HEK293 (cell line): ENCODE results near the gene TIMM21.

Experiments
- CTCF ChIA-PET: fragments of 350-600 bp; formaldehyde crosslinking; extraction: SDS; loops from one replicate; lab custom pipeline; 2021; ENCODE audit warnings: antibody characterized with exemption; lab: Yijun Ruan, JAX
- POLR2A ChIA-PET: fragments of 300-600 bp; formaldehyde crosslinking; extraction: SDS; loops from one replicate; lab custom pipeline; 2020; ENCODE audit warnings: antibody characterized with exemption, inconsistent platforms; lab: Yijun Ruan, JAX
- H3K27ac ChIP-seq: fragments of 200-500 bp; sonication (Bioruptor generic); 2 replicates; pipeline ENCODE4 v1.5.1; 2014; ENCODE audit warnings: low read depth, low read length, control low read depth, inconsistent platforms; ENCODE audit errors: extremely low read depth
- H3K36me3 ChIP-seq, 2 experiments: fragments of 200-500 bp in 1 of 2; sonication (Bioruptor generic) in 1 of 2; 1 replicate in 1 of 2; 2 replicates in 1 of 2; pipeline ENCODE4 v1.5.1; 2014 to 2017; ENCODE audit warnings: inconsistent platforms in 2 of 2, low read length in 2 of 2; ENCODE audit not compliant: control insufficient read depth in 2 of 2, insufficient read depth in 1 of 2
- H3K4me1 ChIP-seq: fragments of 200-500 bp; sonication (Bioruptor generic); 2 replicates; pipeline ENCODE4 v1.5.1; 2014; ENCODE audit warnings: mild to moderate bottlenecking, low read length, inconsistent platforms; ENCODE audit not compliant: control insufficient read depth, insufficient read depth
- H3K4me3 ChIP-seq: 2 replicates; pipeline ENCODE4 v1.5.1; 2011; ENCODE audit warnings: low read depth, mild to moderate bottlenecking, control low read depth, low read length, moderate library complexity
- H3K9me3 ChIP-seq: fragments of 200-500 bp; sonication (Bioruptor generic); 2 replicates; pipeline ENCODE4 v1.5.1; 2014; ENCODE audit warnings: low read depth, low read length, inconsistent platforms; ENCODE audit not compliant: control insufficient read depth, insufficient read depth
- KLF7 ChIP-seq: fragments of 450-650 bp; formaldehyde crosslinking; IDR thresholded peaks from 2 replicates; pipeline ENCODE4 v1.5.1; 2016; ENCODE audit warnings: missing biosample characterization, missing genetic modification characterization, borderline replicate concordance
- WT1 ChIP-seq: fragments of 450-650 bp; formaldehyde crosslinking; IDR thresholded peaks from 2 replicates; pipeline ENCODE4 v1.5.1; 2016; ENCODE audit warnings: missing biosample characterization, missing genetic modification characterization
- ZBTB1 ChIP-seq: fragments of 450-650 bp; formaldehyde crosslinking; IDR thresholded peaks from 2 replicates; pipeline ENCODE4 v1.5.1; 2016; ENCODE audit warnings: missing biosample characterization, missing genetic modification characterization
- ZBTB48 ChIP-seq: fragments of 450-650 bp; formaldehyde crosslinking; IDR thresholded peaks from 2 replicates; pipeline ENCODE4 v1.5.1; 2016; ENCODE audit warnings: missing biosample characterization, missing genetic modification characterization
- ZFP3 ChIP-seq: fragments of 450-650 bp; formaldehyde crosslinking; IDR thresholded peaks from 2 replicates; pipeline ENCODE4 v1.5.1; 2016; ENCODE audit warnings: low read depth, missing biosample characterization, missing genetic modification characterization
- ZFP37 ChIP-seq: fragments of 450-650 bp; formaldehyde crosslinking; IDR thresholded peaks from 2 replicates; pipeline ENCODE4 v1.5.1; 2016; ENCODE audit warnings: missing biosample characterization, missing genetic modification characterization
- ZNF121 ChIP-seq: fragments of 450-650 bp; formaldehyde crosslinking; IDR thresholded peaks from 2 replicates; pipeline ENCODE4 v1.5.1; 2016; ENCODE audit warnings: missing biosample characterization, missing genetic modification characterization
- ZNF133 ChIP-seq: fragments of 450-650 bp; formaldehyde crosslinking; IDR thresholded peaks from 2 replicates; pipeline ENCODE4 v1.5.1; 2016; ENCODE audit warnings: missing biosample characterization, missing genetic modification characterization
- ZNF155 ChIP-seq: fragments of 450-650 bp; formaldehyde crosslinking; IDR thresholded peaks from 2 replicates; pipeline ENCODE4 v1.5.1; 2016; ENCODE audit warnings: missing biosample characterization, missing genetic modification characterization
- ZNF24 ChIP-seq: fragments of 450-650 bp; formaldehyde crosslinking; IDR thresholded peaks from 2 replicates; pipeline ENCODE4 v1.5.1; 2016; ENCODE audit warnings: missing biosample characterization, missing genetic modification characterization
- ZNF280C ChIP-seq: fragments of 450-650 bp; formaldehyde crosslinking; IDR thresholded peaks from 2 replicates; pipeline ENCODE4 v1.5.1; 2016; ENCODE audit warnings: missing biosample characterization, missing genetic modification characterization
- ZNF449 ChIP-seq: fragments of 450-650 bp; formaldehyde crosslinking; IDR thresholded peaks from 2 replicates; pipeline ENCODE4 v1.5.1; 2017; ENCODE audit warnings: missing biosample characterization, mild to moderate bottlenecking, missing genetic modification characterization, moderate library complexity
- ZNF518A ChIP-seq: fragments of 450-650 bp; formaldehyde crosslinking; conservative IDR thresholded peaks from 2 replicates; pipeline ENCODE4 v1.5.1; 2016; ENCODE audit warnings: low read depth, missing biosample characterization, missing genetic modification characterization
- ZNF529 ChIP-seq: fragments of 450-650 bp; formaldehyde crosslinking; IDR thresholded peaks from 2 replicates; pipeline ENCODE4 v1.5.1; 2017; ENCODE audit warnings: missing genetic modification characterization, missing biosample characterization; ENCODE audit not compliant: insufficient replicate concordance
- ZNF580 ChIP-seq: fragments of 450-650 bp; formaldehyde crosslinking; IDR thresholded peaks from 2 replicates; pipeline ENCODE4 v1.5.1; 2016; ENCODE audit warnings: missing biosample characterization, missing genetic modification characterization
- ZNF624 ChIP-seq: fragments of 450-650 bp; formaldehyde crosslinking; IDR thresholded peaks from 2 replicates; pipeline ENCODE4 v1.5.1; 2017; ENCODE audit warnings: missing biosample characterization, missing genetic modification characterization
- ZNF76 ChIP-seq: fragments of 450-650 bp; formaldehyde crosslinking; IDR thresholded peaks from 2 replicates; pipeline ENCODE4; 2016; ENCODE audit warnings: low read depth, missing biosample characterization, missing genetic modification characterization, borderline replicate concordance
- ZNF768 ChIP-seq: fragments of 450-650 bp; formaldehyde crosslinking; IDR thresholded peaks from 2 replicates; pipeline ENCODE4 v1.5.1; 2018; ENCODE audit warnings: missing biosample characterization, mild to moderate bottlenecking, missing genetic modification characterization
- ZNF785 ChIP-seq: fragments of 450-650 bp; formaldehyde crosslinking; IDR thresholded peaks from 2 replicates; pipeline ENCODE4 v1.5.1; 2016; ENCODE audit warnings: missing biosample characterization, missing genetic modification characterization
- ZNF792 ChIP-seq: fragments of 450-650 bp; formaldehyde crosslinking; IDR thresholded peaks from 2 replicates; pipeline ENCODE4 v1.5.1; 2016; ENCODE audit warnings: missing biosample characterization, missing genetic modification characterization

The TIMM21 gene

GRCh38 chr18:74110149-74110548 is 38.2 kb upstream of the TIMM21 start:
- Histone ChIP-seq H3K9me3 (no peaks in the 10 kb centered on the region; the same call in 1 of the 2 replicates), H3K4me1 (no peaks in the 10 kb centered on the region), H3K36me3 (no peaks in the 10 kb centered on the region), H3K27ac (no peak overlapping the region), H3K4me3 (no peak overlapping the region)
- POLR2A ChIA-PET, result no interaction called here
- CTCF ChIA-PET, result interaction anchor here (0.7 kb wide), 1 partner anchor 950 kb away, joined by 3 read pairs; no protein-coding TSS in a partner anchor
- no peak for TF ChIP-seq ZNF792 (tag by site-specific recombination)
- no peak for TF ChIP-seq ZNF155
- TF ChIP-seq ZNF580, result no peak
- TF ChIP-seq ZNF449 (tag by site-specific recombination), result no peak

GRCh38 chr18:74110976-74111375 is 37.3 kb upstream of the TIMM21 start:
- POLR2A ChIA-PET, result no interaction called here
- no peaks in the 10 kb centered on the region for H3K36me3 ChIP-seq
- no peak overlapping the region for H3K27ac ChIP-seq
- CTCF ChIA-PET, result interaction anchor here (0.6 to 0.9 kb wide), 5 partner anchors 13 to 950 kb away, joined by 3 to 6 read pairs (median 3); no protein-coding TSS in a partner anchor
- no peak overlapping the region for H3K4me3 ChIP-seq
- no peaks in the 10 kb centered on the region; the same call in 1 of the 2 replicates for H3K9me3 ChIP-seq
- TF ChIP-seq ZFP37 (tag by site-specific recombination), result no peak
- no peak for TF ChIP-seq ZNF518A
- TF ChIP-seq ZNF624 (tag by site-specific recombination), result no peak
- no peak for TF ChIP-seq ZNF580
- TF ChIP-seq ZNF133 (tag by site-specific recombination), result no peak
- TF ChIP-seq ZFP3 (tag by site-specific recombination), result no peak
- no peak for TF ChIP-seq ZNF280C
- TF ChIP-seq ZNF768, result no peak
- no peak for TF ChIP-seq ZNF24 (tag by site-specific recombination)
- no peak for TF ChIP-seq ZNF785 (tag by site-specific recombination)
- no peak for TF ChIP-seq ZNF76 (tag by site-specific recombination)
- no peak for TF ChIP-seq KLF7 (tag by site-specific recombination)
- TF ChIP-seq ZNF529 (tag by site-specific recombination), result no peak
- TF ChIP-seq ZNF121, result no peak
- no peak for TF ChIP-seq ZBTB1 (tag by site-specific recombination)
- no peak for TF ChIP-seq ZBTB48
- no peak for TF ChIP-seq WT1
- no peaks in the 10 kb centered on the region for H3K4me1 ChIP-seq
